ENCODE results near the gene SLC4A4. TPM values are rescaled to one million over a fixed set of nuclear protein-coding genes. Genes with fewer than 3 reads are reported as not detected.

Gene SLC4A4
- total RNA-seq, 4 donors from 2014 or later, result 0.42 to 1.4 (median 0.65) TPM

DNA sequence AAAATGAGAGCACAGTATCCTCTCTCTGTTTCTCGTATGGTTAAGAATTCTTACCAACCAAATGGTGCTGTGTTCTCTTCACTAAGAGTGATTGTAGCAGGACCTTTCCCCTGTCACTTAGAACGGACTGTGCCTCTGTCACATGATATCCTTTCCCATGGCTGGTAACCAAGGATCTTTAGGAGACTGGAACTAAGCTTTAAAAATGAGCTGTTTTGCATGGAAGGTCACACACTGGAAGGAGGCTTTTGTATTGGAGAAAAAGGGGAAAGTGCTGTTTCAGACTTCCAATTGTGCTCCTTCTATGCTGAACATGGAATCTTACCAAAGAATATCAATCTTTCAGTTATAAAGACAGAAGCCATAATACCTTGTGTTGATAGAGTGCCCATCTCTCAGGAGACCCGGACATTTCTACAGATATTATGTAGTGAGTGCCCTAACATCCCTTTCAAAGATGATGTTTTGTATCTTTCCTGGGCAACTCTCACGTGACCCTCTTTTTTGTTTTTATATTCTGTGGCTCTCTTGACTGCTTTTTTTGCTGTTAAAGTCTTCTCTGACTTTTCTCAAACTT is 148.6 kb downstream of the SLC4A4 start:
- TF ChIP-seq, protein P1, sequence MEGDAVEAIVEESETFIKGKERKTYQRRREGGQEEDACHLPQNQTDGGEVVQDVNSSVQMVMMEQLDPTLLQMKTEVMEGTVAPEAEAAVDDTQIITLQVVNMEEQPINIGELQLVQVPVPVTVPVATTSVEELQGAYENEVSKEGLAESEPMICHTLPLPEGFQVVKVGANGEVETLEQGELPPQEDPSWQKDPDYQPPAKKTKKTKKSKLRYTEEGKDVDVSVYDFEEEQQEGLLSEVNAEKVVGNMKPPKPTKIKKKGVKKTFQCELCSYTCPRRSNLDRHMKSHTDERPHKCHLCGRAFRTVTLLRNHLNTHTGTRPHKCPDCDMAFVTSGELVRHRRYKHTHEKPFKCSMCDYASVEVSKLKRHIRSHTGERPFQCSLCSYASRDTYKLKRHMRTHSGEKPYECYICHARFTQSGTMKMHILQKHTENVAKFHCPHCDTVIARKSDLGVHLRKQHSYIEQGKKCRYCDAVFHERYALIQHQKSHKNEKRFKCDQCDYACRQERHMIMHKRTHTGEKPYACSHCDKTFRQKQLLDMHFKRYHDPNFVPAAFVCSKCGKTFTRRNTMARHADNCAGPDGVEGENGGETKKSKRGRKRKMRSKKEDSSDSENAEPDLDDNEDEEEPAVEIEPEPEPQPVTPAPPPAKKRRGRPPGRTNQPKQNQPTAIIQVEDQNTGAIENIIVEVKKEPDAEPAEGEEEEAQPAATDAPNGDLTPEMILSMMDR (IDR thresholded peaks at IDR 0.05 in 4 of 5, conservative IDR thresholded peaks at IDR 0.05 in 1 of 5), result no peak
- no peak for TF ChIP-seq POLR2A (IDR thresholded peaks at IDR 0.05)
- DNase-seq (peak in 1 of 2 donors; percentile 14), ATAC-seq (peak; percentile 89 to 95)
- intact Hi-C loops (cut with DNase I; ENCODE audit: low total_unique reads) (no loop called here), in situ Hi-C loops (cut with MboI; ENCODE audit: low sequenced_read_pairs in 4 of 4) (no loop called here)
- Histone ChIP-seq H3K9me3 (no peaks in the 10 kb centered on the region), H3K36me3 (no peaks in the 10 kb centered on the region), H3K4me1 (peaks cover 9 to 14% of the 10 kb centered on the region in 2 donors), H3K4me3 (peak overlapping the region in 3 of 4 donors; percentile 31 to 34 (median 32)), H3K27me3 (no peaks in the 10 kb centered on the region), H3K27ac (peak overlapping the region in 3 of 4 donors; percentile 26 to 55 (median 28))

DNA sequence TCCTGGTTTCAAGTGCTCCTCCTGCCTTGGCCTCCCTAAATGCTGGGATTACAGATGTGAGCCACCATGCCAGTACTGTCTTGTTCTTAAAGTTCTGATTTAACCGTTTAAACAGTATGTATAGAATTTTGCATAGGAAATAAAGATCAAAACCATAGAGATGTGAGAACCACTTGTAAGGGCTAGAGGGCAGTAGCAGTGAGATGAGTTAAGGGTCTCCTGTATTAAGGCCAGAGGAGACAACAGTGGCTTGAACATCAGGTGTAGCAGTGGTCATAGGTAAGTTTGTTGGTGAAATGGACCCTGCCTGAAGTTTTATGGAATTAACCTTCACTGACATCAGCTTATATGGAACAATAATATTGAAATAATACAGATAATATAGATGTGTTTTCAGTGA is 155.7 kb downstream of the SLC4A4 start:
- Histone ChIP-seq H3K4me3 (no peak overlapping the region), H3K36me3 (no peaks in the 10 kb centered on the region), H3K27ac (no peak overlapping the region), H3K4me1 (no peaks in the 10 kb centered on the region), H3K27me3 (no peaks in the 10 kb centered on the region), H3K9me3 (no peaks in the 10 kb centered on the region)
- TF ChIP-seq POLR2A (IDR thresholded peaks at IDR 0.05), result no peak
- TF ChIP-seq, protein P1 (IDR thresholded peaks at IDR 0.05 in 4 of 5, conservative IDR thresholded peaks at IDR 0.05 in 1 of 5), result no peak
- intact Hi-C loops (cut with DNase I; ENCODE audit: low total_unique reads), result no loop called here
- ATAC-seq (no peak), DNase-seq (no peak)
- in situ Hi-C loops (cut with MboI; ENCODE audit: low sequenced_read_pairs in 4 of 4), result no loop called here

DNA sequence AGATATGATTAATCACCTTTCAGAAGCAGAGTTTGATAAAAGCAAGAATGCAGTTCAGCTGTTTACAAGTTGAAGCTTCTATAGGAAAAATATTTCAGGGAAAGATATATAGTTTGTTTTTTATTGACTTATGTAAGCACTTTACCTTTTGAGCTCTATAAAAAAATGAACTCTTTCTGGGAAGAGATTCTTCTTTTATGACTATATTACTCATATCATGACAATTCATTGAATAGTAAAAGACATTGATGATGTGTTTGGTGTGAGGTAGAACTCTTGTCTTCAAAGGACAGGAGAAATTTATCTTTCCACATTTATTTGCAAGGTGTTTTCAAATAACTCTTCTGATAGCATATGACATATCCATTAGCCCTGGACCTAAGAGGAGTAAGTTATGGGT is 156.6 kb downstream of the SLC4A4 start:
- in situ Hi-C loops (cut with MboI; ENCODE audit: low sequenced_read_pairs in 4 of 4), result no loop called here
- H3K27ac ChIP-seq, result no peak overlapping the region
- no peak for TF ChIP-seq POLR2A (IDR thresholded peaks at IDR 0.05)
- TF ChIP-seq, protein P1 (IDR thresholded peaks at IDR 0.05 in 4 of 5, conservative IDR thresholded peaks at IDR 0.05 in 1 of 5), result no peak
- H3K4me3 ChIP-seq, result no peak overlapping the region
- no peak for DNase-seq
- intact Hi-C loops (cut with DNase I; ENCODE audit: low total_unique reads), result no loop called here
- H3K4me1 ChIP-seq, result no peaks in the 10 kb centered on the region
- H3K9me3 ChIP-seq, result no peaks in the 10 kb centered on the region
- no peak for ATAC-seq
- no peaks in the 10 kb centered on the region for H3K36me3 ChIP-seq
- H3K27me3 ChIP-seq, result no peaks in the 10 kb centered on the region

DNA sequence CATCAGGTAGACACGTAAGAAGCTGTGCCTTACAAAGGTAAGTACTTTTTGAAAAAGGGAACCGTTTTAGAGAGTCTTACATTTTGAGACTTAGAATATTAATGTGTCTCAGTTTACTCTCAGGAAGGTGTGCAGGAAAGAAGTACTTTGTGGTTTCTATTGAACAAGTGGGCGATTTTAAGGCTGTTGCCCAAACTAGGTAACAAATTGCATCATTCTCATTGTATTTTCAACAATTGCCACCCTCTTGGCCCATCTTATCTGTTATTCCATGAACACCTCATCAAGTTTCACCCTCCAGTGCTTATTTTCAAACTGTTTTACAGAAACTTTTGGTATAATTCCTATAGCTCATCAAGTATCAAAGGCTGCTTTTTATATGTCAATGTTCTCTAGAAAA is 158.3 kb downstream of the SLC4A4 start:
- in situ Hi-C loops (cut with MboI; ENCODE audit: low sequenced_read_pairs in 4 of 4), result no loop called here
- H3K4me1 ChIP-seq, result no peaks in the 10 kb centered on the region
- ATAC-seq (no peak), DNase-seq (no peak)
- H3K27ac ChIP-seq, result no peak overlapping the region
- intact Hi-C loops (cut with DNase I; ENCODE audit: low total_unique reads), result no loop called here
- H3K9me3 ChIP-seq, result no peaks in the 10 kb centered on the region
- TF ChIP-seq, protein P1 (IDR thresholded peaks at IDR 0.05 in 4 of 5, conservative IDR thresholded peaks at IDR 0.05 in 1 of 5), result no peak
- no peak for TF ChIP-seq POLR2A (IDR thresholded peaks at IDR 0.05)
- H3K4me3 ChIP-seq, result no peak overlapping the region
- no peaks in the 10 kb centered on the region for H3K27me3 ChIP-seq
- no peaks in the 10 kb centered on the region for H3K36me3 ChIP-seq

DNA sequence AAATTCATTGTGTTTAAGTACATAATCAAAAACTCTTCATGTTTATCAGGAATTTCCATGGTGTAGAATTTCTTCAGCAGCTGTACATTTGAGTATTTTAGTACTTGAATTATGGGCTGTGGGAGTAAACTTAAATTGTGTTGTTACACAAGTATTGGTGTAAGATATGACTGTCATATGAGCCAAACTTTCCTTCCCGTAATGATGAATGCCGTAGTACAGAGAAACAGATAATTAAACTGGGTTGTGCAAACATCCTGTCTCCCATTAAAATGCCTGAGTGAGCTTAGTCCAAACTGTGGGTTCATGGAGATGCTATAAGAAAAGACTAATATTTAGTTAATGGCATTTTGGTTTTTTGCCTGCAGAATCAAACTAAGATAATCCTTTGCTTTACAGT is 159.2 kb downstream of the SLC4A4 start:
- no peaks in the 10 kb centered on the region for H3K9me3 ChIP-seq
- no peak for ATAC-seq
- in situ Hi-C loops (cut with MboI; ENCODE audit: low sequenced_read_pairs in 4 of 4), result no loop called here
- H3K4me3 ChIP-seq, result no peak overlapping the region
- TF ChIP-seq POLR2A (IDR thresholded peaks at IDR 0.05), result no peak
- TF ChIP-seq, protein P1 (IDR thresholded peaks at IDR 0.05 in 4 of 5, conservative IDR thresholded peaks at IDR 0.05 in 1 of 5), result no peak
- H3K27ac ChIP-seq, result no peak overlapping the region
- H3K4me1 ChIP-seq, result no peaks in the 10 kb centered on the region
- DNase-seq, result no peak
- H3K36me3 ChIP-seq, result no peaks in the 10 kb centered on the region
- H3K27me3 ChIP-seq, result no peaks in the 10 kb centered on the region
- intact Hi-C loops (cut with DNase I; ENCODE audit: low total_unique reads), result no loop called here

Measured in gastrocnemius medialis (tissue), 4 donors.